ENCODE results near the gene C5orf63.
"Not testable (repeated sequence)": the region's sequence is repeated elsewhere in the genome, so short reads cannot be mapped to it uniquely, and the experiment has no call there.

C5orf63 gene

DNA sequence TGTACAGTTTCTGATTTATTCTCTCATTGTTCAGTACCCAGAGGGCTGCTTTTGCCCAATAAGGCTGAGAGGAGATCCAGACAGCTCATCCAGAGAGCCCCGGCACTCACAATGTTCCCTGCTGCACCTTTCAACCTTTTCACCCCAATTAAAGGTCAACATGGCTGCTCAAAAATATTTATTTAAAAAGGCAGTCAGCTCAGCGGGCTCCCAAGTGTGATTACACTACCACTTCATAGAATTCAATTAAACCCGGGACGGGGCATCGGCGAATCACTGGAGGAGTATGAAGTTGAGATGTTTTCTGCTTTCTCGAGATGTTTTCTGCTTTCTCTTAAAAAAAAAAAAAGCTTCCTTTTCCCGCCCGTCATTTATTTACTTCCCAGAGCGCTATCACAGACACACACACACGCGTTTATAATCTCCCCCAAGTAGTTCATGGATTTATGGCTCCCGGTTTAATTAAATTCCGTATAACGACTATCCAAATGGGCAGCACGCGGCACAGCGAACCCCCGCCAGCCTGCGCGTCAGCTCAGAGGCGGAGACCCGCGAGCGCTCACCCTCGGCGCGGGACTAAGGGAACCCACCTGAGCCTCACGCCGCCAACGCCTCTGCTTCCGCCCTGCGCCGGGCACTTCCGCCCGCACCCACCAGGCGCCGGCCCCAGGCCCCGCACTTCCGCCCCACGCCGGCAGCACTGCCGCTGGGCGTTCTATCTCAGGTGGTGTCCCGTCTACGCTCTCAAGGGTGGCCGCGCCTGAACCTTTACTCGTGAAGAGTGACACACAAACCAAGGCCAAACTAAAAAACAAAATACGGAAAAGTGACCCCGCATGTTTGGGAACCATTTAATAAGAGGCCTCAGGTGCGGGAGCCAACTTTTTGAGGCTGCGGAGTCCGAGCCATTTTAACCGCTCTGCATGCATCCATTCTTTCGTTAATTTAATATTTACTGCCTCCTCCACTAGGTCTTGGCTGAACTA, at the start of gene C5orf63:
TSS of gene C5orf63 (minus strand) at position 642 of the 986 bp plus-strand sequence. CDS start 14,507 bp downstream, outside the sequence.
- Histone ChIP-seq H3K4me3 (ENCODE audit: low read depth, low read length) (peak within 1 kb of the TSS; percentile 60), H3K9me3 (ENCODE audit: control insufficient read depth, insufficient read depth, low read length) (no peaks in the 10 kb centered on the region), H3K9ac (ENCODE audit: low read depth, low read length) (peak within 1 kb of the TSS; percentile 66), H3K36me3 (ENCODE audit: control insufficient read depth, insufficient read depth, low read length) (no peaks in the 10 kb centered on the region), H3K4me1 (ENCODE audit: control insufficient read depth, insufficient read depth, low read length) (peaks cover 33% of the 10 kb centered on the region), H3K27me3 (ENCODE audit: control insufficient read depth, insufficient read depth, low read length) (no peaks in the 10 kb centered on the region)

DNA sequence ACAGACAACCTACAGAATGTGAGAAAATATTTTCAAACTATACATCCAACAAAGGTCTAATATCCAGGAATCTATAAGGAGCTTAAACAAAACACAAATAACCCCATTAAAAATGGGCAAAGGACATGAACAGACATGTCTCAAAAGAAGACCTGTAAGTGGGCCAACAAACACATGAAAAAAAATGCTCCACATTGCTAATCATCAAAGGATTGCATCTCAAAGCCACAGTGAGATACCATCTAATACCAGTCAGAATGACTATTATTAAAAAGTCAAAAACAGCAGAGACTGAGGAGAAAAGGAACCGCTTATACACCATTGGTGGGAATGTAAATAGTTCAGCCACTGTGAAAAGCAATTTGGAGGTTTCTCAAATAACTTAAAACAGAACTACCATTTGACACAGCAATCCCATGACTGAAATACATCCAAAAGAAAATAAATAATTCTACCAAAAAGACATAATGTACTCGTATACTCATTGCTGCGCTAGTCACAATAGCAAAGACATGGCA, 39.1 kb upstream of the C5orf63 start:
- no peak overlapping the region for H3K4me3 ChIP-seq (ENCODE audit: low read depth, low read length)
- peaks cover 2% of the 10 kb centered on the region for H3K4me1 ChIP-seq (ENCODE audit: control insufficient read depth, insufficient read depth, low read length)
- no peaks in the 10 kb centered on the region for H3K27me3 ChIP-seq (ENCODE audit: control insufficient read depth, insufficient read depth, low read length)
- H3K36me3 ChIP-seq (ENCODE audit: control insufficient read depth, insufficient read depth, low read length), result no peaks in the 10 kb centered on the region
- no peak overlapping the region for H3K9ac ChIP-seq (ENCODE audit: low read depth, low read length)
- peaks cover 6% of the 10 kb centered on the region for H3K9me3 ChIP-seq (ENCODE audit: control insufficient read depth, insufficient read depth, low read length)

DNA sequence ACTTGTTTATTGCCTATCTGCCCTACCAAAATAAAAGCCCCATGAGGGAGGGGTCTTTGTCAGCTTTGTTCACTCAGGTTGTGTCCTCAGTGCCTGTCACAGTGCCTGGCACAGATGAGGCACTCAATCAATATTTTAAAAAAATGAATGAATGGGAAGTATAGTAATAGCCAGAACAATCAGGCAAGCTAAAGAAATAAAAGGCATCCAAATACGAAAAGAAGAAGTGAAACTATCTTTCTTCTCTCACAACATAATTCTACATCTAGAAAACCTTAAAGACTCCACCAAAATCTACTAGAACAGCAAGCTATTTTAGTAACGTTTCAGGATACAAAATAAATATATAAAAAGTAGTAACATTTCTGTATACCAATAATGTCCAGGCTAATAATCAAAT, 37.8 kb upstream of the C5orf63 start:
- Histone ChIP-seq H3K4me3 (ENCODE audit: low read depth, low read length) (no peak overlapping the region), H3K4me1 (ENCODE audit: control insufficient read depth, insufficient read depth, low read length) (peaks cover 2% of the 10 kb centered on the region), H3K27me3 (ENCODE audit: control insufficient read depth, insufficient read depth, low read length) (no peaks in the 10 kb centered on the region), H3K9ac (ENCODE audit: low read depth, low read length) (no peak overlapping the region), H3K9me3 (ENCODE audit: control insufficient read depth, insufficient read depth, low read length) (peaks cover 6% of the 10 kb centered on the region), H3K36me3 (ENCODE audit: control insufficient read depth, insufficient read depth, low read length) (no peaks in the 10 kb centered on the region)

GRCh38 chr5:127108624-127109260, 35.4 kb upstream of the C5orf63 start:
- H3K9ac ChIP-seq (ENCODE audit: low read depth, low read length); H3K9me3 ChIP-seq (ENCODE audit: control insufficient read depth, insufficient read depth, low read length); H3K27me3 ChIP-seq (ENCODE audit: control insufficient read depth, insufficient read depth, low read length); H3K4me3 ChIP-seq (ENCODE audit: low read depth, low read length); H3K36me3 ChIP-seq (ENCODE audit: control insufficient read depth, insufficient read depth, low read length); H3K4me1 ChIP-seq (ENCODE audit: control insufficient read depth, insufficient read depth, low read length): not testable (repeated sequence)

GRCh38 chr5:127101935-127102334, 28.6 kb upstream of the C5orf63 start:
- Histone ChIP-seq H3K4me3 (ENCODE audit: low read depth, low read length) (no peak overlapping the region), H3K27me3 (ENCODE audit: control insufficient read depth, insufficient read depth, low read length) (no peaks in the 10 kb centered on the region), H3K9ac (ENCODE audit: low read depth, low read length) (no peak overlapping the region), H3K4me1 (ENCODE audit: control insufficient read depth, insufficient read depth, low read length) (peaks cover 8% of the 10 kb centered on the region), H3K36me3 (ENCODE audit: control insufficient read depth, insufficient read depth, low read length) (no peaks in the 10 kb centered on the region), H3K9me3 (ENCODE audit: control insufficient read depth, insufficient read depth, low read length) (no peaks in the 10 kb centered on the region)

- no peaks in the 10 kb centered on the region for H3K27me3 ChIP-seq (ENCODE audit: control insufficient read depth, insufficient read depth, low read length)
- H3K9me3 ChIP-seq (ENCODE audit: control insufficient read depth, insufficient read depth, low read length), result no peaks in the 10 kb centered on the region
- H3K9ac ChIP-seq (ENCODE audit: low read depth, low read length), result no peak overlapping the region
- H3K36me3 ChIP-seq (ENCODE audit: control insufficient read depth, insufficient read depth, low read length), result no peaks in the 10 kb centered on the region
- H3K4me3 ChIP-seq (ENCODE audit: low read depth, low read length), result no peak overlapping the region
- H3K4me1 ChIP-seq (ENCODE audit: control insufficient read depth, insufficient read depth, low read length), result peaks cover 10% of the 10 kb centered on the region
Measured at GRCh38 chr5:127101533-127101932, 28.2 kb upstream of the C5orf63 start.

- Histone ChIP-seq H3K9me3 (ENCODE audit: control insufficient read depth, insufficient read depth, low read length) (no peaks in the 10 kb centered on the region), H3K36me3 (ENCODE audit: control insufficient read depth, insufficient read depth, low read length) (no peaks in the 10 kb centered on the region), H3K9ac (ENCODE audit: low read depth, low read length) (no peak overlapping the region), H3K27me3 (ENCODE audit: control insufficient read depth, insufficient read depth, low read length) (no peaks in the 10 kb centered on the region), H3K4me3 (ENCODE audit: low read depth, low read length) (no peak overlapping the region), H3K4me1 (ENCODE audit: control insufficient read depth, insufficient read depth, low read length) (peaks cover 16% of the 10 kb centered on the region)
Measured at GRCh38 chr5:127098241-127098640, 24.9 kb upstream of the C5orf63 start.

DNA sequence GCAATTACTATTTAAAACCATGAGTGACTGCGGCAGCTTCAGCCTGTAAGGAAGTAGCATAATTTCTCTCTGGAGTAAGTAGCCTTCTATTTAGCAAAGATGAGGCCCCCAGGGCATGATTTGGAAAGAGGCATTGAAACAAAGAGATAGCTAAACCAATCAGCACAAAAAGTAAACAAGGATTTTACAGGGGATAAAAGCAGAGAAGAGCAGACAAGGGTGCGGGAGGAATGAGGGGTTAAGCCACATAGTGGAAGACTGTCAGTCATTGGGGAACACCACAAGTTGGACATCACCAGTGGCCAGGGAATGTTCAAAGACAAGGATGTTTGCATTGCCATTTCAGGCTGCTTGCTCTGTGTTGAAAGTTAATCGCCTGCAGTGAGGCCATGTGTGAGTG, 24.0 kb upstream of the C5orf63 start:
- peaks cover 20% of the 10 kb centered on the region for H3K4me1 ChIP-seq (ENCODE audit: control insufficient read depth, insufficient read depth, low read length)
- no peaks in the 10 kb centered on the region for H3K9me3 ChIP-seq (ENCODE audit: control insufficient read depth, insufficient read depth, low read length)
- H3K27me3 ChIP-seq (ENCODE audit: control insufficient read depth, insufficient read depth, low read length), result no peaks in the 10 kb centered on the region
- no peak overlapping the region for H3K9ac ChIP-seq (ENCODE audit: low read depth, low read length)
- H3K36me3 ChIP-seq (ENCODE audit: control insufficient read depth, insufficient read depth, low read length), result no peaks in the 10 kb centered on the region
- no peak overlapping the region for H3K4me3 ChIP-seq (ENCODE audit: low read depth, low read length)

GRCh38 chr5:127096328-127096993, 23.2 kb upstream of the C5orf63 start:
- Histone ChIP-seq H3K9ac (ENCODE audit: low read depth, low read length) (no peak overlapping the region), H3K9me3 (ENCODE audit: control insufficient read depth, insufficient read depth, low read length) (no peaks in the 10 kb centered on the region), H3K36me3 (ENCODE audit: control insufficient read depth, insufficient read depth, low read length) (no peaks in the 10 kb centered on the region), H3K4me3 (ENCODE audit: low read depth, low read length) (no peak overlapping the region), H3K27me3 (ENCODE audit: control insufficient read depth, insufficient read depth, low read length) (no peaks in the 10 kb centered on the region), H3K4me1 (ENCODE audit: control insufficient read depth, insufficient read depth, low read length) (peaks cover 21% of the 10 kb centered on the region)

DNA sequence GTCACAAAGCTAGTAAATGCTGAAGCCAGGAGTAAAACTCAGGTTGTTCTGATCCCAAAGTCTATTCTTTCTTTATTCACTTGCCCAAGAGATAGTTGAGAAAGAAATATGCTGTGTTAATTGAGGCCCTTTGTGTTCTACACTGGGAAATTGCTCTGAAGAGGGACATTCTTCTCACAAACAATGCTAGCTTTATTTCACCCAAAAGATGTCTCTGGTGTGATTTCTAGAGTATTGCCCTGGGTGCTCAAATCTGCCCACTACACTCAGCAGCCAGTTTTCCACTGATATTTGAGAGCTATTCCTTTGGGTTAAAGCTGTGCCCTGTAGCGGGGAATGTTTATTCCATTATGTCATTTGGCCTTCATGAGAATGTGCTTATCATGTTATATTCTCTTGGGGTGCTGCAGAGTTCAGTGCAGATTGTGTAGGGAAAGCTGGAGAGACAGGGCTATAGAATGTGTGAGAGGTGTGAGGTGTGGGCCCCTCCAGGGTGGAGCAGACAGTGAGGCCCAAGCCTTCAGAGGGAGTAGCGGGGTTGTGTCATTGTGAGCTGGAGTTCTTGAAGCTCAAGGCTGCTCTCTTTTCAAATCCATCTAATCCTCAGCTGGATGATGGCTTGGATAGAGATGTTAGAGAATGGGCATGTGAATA, 21.0 kb upstream of the C5orf63 start:
- Histone ChIP-seq H3K4me3 (ENCODE audit: low read depth, low read length) (no peak overlapping the region), H3K27me3 (ENCODE audit: control insufficient read depth, insufficient read depth, low read length) (no peaks in the 10 kb centered on the region), H3K9me3 (ENCODE audit: control insufficient read depth, insufficient read depth, low read length) (no peaks in the 10 kb centered on the region), H3K36me3 (ENCODE audit: control insufficient read depth, insufficient read depth, low read length) (no peaks in the 10 kb centered on the region), H3K9ac (ENCODE audit: low read depth, low read length) (no peak overlapping the region), H3K4me1 (ENCODE audit: control insufficient read depth, insufficient read depth, low read length) (peaks cover 22% of the 10 kb centered on the region)

DNA sequence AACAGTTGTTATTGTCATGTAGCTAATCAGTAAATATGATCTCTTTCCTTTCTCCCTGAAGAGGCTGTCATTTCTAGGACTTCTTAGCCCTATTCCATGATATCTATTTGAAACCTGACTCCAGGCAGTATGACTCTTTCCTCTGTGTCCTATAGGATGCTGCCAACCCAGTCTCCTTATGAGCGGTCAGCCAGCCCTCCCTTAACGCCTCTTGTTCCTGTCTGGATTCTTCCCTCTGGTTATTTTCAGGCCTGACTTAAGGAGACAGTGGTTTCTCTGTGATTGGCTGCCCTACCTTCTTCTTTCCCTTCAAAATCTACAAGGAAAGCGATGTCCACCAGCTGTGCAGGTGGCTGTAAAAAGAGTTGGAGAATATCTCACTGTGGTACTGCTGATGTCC, 19.4 kb upstream of the C5orf63 start:
- no peaks in the 10 kb centered on the region for H3K36me3 ChIP-seq (ENCODE audit: control insufficient read depth, insufficient read depth, low read length)
- no peaks in the 10 kb centered on the region for H3K27me3 ChIP-seq (ENCODE audit: control insufficient read depth, insufficient read depth, low read length)

More for the DNA sequence above, 19.4 kb upstream of the C5orf63 start:
- H3K9me3 ChIP-seq (ENCODE audit: control insufficient read depth, insufficient read depth, low read length), result no peaks in the 10 kb centered on the region
- no peak overlapping the region for H3K9ac ChIP-seq (ENCODE audit: low read depth, low read length)
- peaks cover 25% of the 10 kb centered on the region for H3K4me1 ChIP-seq (ENCODE audit: control insufficient read depth, insufficient read depth, low read length)
- H3K4me3 ChIP-seq (ENCODE audit: low read depth, low read length), result no peak overlapping the region
